ENCODE results near the gene CDC34.

Gene CDC34

DNA sequence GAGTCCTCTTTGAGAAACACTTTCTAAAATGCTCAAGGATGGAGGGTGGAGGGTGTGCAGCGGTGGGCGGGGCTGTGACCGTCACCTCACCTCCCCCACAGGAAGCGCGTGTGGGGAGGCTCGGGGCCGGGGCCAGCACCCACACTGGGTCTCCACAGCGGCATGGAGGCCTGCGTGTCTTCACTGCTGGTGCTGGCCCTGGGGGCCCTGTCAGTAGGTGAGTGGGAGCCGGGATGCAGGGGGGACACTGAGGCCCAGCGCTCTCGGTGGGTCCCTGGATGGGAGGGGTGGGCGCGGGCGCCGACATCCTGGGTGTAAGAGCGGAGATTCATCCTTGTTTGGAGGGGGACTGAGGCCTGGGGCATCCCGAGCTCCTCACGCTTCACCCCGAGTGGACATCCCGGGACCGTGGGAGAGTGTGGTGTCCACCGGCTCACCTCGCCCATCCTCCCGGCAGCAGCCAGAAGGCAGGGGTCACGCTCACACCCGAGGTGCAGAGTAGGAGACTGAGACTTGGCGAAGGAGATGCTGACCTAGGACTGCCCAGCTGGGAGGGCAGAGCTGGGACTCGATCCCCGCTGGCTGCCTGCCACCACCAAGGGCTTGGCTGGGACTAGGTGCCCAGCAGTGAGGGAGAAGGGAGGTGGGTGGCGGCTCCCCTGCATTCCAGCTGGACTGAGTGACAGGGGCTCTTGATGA is 12.5 kb downstream of the CDC34 start, which contains the start of gene GZMM:
Gene GZMM (plus strand): TSS at position 144 of the 699 bp plus-strand sequence. CDS start 19 bp downstream, at position 163.
- no peak for DNase-seq

DNA sequence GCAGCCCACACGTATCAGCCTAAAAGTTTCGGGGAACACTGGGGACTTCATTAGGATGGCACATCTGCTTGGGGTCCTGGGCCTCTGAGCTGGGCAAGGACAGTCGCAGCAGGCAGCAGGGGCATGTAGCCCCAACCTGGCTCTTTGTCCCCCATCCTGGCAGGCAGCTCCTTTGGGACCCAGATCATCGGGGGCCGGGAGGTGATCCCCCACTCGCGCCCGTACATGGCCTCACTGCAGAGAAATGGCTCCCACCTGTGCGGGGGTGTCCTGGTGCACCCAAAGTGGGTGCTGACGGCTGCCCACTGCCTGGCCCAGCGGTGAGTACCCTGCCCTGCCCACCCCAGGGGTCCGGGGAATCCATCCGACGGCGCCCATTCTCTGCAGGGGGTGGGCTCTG is 15.6 kb downstream of the CDC34 start:
- no peak for DNase-seq

DNA sequence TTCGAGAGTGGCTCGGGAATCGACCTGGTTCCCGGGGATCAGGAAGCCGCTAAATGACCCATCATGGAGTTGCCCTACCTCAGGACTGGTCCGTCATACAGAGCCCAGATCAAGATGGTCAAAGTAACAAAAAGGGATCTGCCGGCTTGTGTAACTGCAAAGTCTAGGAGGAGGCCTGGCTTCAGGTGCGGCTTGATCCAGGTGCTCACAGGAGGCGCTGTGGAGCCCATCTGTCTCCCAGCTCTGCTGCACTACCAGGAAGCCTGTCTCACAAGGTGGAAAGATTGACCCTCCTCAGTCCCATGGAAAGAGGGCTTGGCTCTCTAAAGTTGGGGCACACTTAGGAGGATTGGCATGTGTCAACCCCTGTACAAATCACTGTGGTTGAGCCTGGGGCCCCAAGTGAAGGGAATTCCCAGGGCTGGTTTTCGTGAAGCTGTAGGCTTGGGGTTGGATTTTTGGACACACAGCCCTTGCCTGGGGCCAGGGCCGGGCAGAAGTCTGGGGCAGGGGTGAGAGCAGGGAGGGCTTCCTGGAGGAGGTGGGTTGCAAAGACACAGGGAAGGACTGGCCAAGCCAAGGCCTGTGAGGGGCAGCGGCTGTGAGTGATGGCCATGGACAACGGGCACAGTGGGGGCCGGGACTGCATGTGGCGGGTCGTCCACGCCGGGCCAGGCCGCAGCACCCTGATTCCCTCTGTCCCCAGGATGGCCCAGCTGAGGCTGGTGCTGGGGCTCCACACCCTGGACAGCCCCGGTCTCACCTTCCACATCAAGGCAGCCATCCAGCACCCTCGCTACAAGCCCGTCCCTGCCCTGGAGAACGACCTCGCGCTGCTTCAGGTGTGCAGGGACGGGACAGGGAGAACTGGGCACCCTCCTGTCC is 16.5 kb downstream of the CDC34 start:
- DNase-seq = no peak

DNA sequence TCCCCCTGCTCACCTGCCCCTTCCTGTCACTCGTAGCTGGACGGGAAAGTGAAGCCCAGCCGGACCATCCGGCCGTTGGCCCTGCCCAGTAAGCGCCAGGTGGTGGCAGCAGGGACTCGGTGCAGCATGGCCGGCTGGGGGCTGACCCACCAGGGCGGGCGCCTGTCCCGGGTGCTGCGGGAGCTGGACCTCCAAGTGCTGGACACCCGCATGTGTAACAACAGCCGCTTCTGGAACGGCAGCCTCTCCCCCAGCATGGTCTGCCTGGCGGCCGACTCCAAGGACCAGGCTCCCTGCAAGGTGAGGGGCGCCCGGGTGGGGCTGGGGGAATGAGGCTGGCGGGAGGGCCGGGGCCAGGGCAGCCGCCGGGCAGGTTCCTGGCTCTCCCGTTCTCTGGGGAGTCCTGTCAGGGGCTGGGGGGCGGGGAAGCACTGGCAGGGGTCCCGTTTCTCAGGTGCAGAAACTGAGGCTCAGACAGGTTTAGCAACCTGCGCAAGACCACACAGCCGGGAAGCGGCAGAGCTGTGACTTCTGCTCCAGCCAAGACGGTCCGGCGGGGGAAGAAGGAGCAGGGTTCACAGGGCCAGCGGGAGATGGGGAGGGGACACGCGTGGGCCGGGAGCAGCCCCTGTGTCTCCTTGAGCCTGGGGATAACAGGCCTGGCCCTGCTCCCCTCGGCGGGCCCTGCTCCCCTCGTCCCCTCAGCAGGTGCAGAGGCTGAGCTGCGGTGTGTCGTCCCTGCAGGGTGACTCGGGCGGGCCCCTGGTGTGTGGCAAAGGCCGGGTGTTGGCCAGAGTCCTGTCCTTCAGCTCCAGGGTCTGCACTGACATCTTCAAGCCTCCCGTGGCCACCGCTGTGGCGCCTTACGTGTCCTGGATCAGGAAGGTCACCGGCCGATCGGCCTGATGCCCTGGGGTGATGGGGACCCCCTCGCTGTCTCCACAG is 17.6 kb downstream of the CDC34 start:
- DNase-seq = no peak

DNA sequence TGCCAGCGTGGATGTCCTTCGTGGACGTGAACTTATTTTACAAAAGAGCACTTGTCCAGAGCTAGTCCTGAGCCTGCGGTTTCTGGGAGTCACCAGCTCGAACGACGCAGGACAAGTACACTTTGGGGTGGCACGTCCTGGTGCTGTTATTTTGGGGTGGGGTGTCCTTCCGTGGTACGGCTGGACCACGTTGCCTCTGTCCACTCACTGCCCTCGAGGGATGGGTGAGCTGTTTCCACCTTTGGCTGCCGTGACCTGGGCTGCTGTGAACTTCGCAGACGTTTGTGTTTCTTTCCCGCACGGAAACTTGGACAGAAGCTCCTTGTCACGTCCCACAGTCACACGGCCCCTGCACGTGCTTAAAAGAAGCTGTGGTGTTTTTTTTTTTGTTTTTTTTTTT is 23.3 kb downstream of the CDC34 start:
- DNase-seq = no peak

DNA sequence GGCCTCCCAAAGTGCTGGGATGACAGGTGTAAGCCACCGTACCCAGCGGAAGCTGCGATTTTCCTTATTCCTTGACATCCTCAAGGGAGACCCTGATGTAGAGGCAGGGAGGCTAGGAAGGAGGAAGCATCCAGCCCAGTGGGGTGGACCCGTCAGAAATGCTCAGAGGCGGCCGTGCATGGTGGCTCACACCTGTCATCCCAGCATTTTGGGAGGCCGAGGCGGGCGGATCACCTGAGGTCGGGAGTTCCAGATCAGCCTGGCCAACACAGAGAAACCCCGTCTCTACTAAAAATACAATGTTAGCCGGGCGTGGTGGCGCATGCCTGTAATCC is 23.9 kb downstream of the CDC34 start:
- DNase-seq = no peak

DNA sequence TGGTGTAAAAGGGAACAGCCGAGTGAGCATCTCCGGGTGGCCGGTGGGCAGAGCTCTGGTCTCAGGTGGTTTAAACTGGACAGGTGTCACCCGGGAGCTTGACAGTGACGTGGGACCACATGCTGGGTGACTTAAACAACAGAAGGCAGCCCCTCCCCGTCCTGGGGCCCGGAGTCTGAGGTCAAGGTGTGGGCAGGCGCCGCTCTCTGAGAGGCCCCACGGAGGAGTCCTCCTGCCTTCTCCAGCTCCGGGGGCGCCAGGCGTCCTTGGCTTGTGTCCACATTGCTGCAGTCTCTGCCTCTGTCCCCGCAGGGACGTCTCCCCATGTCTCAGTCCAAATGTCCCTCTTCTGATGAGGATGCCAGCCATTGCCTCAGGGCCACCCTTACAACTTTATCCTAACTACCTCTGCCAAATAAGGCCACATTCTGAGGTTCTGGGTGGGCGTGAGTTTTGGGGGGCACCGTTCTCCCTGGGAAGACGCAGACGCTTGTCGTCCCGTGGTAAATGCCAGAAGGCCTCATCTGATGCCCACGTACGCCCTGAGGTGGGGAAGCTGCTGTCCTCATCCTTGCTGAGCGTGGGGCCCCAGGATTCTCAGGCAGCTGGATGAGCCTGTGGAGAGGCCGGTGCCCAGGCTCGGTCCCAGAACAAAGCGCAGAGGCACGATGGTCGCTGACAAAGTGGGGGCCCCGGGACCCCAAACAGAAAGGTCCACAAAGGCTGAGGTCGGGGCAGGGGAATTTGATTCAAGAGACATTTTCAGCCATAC is 25.2 kb downstream of the CDC34 start:
- DNase-seq = no peak

DNA sequence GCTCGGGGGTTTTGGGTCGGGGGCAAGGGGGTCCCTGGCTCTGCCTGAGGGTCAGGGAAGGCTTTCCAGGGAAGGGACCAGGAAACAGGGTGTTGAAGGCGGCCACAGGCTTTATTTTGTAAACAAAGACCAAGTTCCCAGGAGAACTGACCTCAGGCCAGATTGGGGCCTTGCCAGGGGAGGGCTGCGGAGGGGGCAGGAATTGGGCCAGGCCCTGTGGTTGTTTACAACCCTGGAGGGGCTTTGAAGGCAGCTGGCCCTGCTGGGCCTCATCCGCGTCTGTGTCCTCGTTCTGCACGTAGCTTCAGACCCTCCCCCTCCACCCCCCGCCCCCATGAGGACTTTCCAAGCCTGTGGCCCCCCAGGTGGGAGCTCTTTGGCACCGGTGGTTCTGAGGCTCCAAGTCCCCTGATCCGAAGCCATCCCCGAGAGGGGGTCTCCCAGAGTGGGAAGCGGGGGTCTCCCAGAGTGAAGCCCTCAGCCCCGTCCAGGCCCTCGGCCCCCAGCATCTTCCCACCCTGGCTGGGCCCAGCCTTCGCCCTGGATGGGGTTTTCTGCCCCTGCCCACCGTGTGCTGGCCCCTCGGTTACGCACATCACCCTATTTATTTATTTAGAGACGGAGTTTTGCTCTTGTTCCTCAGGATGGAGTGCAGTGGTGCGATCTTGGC is 27.3 kb downstream of the CDC34 start:
- no peak for DNase-seq

DNA sequence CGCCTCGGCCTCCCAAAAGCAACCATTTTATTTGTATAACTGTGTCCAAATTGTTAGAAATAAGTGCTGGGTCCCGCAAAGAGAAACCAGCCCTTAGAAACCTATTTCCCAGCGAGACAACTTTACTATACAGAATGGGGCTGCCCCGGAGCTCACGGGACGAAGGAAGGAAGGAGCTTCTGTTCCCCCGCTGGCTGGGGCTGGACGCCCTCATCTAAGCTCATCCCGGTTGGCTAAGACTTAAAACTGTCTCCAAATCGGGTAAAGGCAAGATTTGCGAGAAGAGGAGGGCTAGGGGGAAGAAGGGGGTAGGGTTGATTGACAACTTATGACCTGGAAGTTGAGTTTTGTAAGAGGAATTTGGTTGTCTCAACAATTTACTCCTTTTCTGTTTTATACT is 28.6 kb downstream of the CDC34 start:
- no peak for DNase-seq

DNA sequence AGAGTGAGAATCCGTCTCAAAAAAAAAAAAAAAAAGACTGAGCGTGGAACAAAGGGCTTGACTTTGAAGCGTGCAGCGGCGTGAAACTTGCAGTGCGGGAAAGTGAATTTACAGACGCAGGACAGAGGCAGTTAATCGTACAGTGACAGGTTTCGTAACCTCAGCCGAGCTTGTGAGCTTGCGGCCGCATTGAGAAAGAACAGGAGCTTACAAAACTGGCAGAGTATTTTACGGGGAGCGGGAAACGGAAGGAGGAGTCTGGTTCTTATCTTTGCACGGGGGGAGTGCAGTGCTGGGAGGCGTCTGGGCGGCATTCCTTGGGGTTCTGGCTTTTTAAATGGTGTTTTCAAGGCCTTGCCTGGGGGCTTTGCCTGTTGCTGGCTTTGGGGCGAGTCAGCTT is 34.8 kb downstream of the CDC34 start:
- DNase-seq = no peak

DNA sequence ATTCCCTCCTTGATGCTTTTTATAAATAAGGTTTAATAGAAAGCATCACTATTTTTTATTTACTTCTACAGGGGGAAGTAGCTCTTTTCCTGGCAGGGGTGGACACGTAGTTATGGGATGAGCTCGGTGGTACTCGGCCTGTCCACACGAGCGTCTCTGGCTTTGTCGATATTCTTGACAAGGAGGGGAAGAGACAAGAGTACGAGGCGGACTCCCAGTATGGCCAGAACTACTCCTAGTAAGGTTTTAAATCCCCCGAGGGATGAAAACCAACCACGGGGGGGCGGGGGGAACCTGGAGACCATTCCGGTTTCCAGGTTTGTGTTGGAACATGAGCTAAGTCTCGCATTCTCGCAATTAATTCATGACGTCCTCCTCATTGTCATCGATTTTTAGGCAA is 35.3 kb downstream of the CDC34 start:
- DNase-seq = no peak

DNA sequence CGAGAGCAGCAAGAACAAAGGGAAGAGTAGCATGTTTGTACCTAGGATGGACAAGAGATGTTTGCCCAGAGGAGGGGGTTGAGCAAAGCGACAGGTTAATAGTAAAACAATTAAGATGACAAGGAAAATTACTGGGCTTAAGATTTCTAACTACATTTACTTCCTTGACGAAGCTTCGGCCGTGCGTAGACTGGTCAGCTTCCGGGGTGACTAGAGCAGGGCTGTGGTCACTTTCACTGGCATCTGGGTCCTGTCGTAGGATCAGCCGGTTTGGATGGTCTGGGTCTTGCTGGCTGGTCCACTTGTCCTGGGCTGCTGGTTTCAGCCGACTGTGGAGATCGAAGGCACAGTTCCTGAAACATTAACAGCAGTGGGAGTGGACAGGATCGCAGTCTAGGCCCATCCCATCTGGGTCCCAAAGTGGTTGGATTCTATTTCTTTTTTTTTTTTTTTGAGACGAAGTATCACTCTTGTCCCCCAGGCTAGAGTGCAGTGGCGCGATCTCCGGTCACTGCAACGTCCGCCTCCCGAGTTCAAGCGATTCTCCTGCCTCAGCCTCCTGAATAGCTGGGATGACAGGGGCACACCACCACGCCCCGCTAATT is 35.8 kb downstream of the CDC34 start:
- DNase-seq = no peak

DNA sequence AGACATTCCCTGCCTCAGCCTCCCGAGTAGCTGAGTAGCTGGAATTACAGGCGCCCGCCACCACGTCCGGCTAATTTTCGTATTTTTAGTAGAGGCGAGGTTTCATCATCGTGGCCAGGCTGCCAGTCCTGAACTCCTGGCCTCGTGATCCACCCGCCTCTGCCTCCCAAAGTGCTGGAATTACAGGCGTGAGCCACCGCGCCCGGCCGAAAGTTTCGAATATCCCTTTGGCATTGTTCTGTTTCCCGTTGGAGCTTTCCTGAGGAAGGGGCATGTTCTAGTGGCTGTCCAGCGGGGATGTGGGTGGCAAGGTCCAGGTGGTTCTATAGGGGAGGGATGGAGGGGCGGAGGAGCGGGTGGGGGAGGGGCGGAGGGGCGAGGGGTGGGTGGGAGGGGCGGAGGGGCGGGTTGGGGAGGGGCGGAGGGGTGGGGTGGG is 38.7 kb downstream of the CDC34 start:
- DNase-seq = no peak

DNA sequence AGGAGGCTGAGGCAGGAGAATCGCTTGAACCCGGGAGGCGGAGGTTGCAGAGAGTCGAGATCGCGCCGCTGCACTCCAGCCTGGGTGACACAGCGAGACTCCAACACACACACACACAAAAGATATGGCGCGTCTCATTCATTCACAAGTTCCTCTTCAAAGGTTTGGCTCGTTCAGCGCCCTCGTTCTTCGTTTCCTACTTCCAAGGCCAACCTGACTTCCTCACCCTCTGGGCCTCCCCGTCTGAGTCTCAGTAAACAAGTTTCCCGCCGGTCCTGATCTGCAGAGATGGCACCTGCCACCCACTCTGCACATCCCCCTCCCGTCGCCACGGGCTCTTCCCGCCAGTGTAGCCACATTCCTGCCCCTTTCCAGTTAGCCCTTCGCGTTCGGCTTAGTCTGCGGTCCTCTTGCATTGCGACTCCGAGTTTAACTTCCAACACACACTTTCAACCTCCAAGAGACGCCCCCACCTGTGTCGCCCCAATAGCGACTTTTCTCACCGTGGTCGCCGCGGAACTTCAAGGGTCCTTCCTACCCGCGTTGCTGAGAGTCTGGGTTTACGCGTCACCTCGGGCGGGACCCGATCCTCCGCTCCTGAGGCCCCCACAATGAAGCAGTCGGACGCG is 39.5 kb downstream of the CDC34 start:
- peak; percentile 57 for DNase-seq

DNA sequence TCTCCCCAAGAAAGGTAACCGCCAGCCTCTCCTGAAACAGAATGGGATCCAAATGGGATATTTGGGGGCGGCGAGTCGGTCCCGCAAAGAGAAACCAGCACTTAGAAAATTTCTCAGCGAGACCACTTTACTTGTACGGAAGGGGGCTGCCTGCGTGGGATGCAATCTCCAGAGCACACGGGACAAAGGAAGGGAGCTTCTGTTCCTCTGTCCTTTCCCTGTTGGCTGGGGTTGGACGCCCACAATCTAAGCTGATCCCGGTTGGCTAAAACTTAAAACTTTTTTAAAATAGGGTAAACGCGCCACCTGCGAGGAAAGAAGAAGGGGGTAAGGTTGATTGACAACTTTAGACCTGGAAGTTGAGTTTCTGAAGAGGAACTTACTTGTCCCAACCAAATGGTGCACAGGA is 40.0 kb downstream of the CDC34 start:
- no peak for DNase-seq

DNA sequence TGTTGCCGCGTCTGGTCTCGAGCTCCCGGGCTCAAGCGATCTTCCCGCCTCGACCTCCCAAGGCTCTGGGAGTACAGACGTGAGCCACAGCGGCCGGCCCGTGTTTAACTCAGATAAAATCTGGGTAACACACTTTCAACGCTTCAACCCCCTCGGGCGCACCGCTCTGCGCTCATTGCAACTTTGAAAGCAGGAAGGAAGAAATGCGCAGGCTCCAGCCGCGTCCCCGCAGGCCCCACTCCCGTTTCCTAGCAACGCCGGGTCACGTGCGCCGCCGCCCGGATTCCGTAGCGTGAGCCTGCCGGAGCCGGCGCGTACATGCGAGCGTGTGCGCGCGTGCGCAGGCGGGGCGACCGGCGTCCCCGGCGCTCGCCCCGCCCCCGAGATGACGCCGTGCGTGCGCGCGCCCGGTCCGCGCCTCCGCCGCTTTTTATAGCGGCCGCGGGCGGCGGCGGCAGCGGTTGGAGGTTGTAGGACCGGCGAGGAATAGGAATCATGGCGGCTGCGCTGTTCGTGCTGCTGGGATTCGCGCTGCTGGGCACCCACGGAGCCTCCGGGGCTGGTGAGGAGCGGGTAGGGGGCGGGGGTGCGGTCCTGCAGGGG is 40.7 kb downstream of the CDC34 start, which contains the start of gene BSG:
Gene BSG (plus strand): TSS at position 457 of the 603 bp plus-strand sequence. CDS start 39 bp downstream, at position 496.
- DNase-seq = peak; percentile 82

DNA sequence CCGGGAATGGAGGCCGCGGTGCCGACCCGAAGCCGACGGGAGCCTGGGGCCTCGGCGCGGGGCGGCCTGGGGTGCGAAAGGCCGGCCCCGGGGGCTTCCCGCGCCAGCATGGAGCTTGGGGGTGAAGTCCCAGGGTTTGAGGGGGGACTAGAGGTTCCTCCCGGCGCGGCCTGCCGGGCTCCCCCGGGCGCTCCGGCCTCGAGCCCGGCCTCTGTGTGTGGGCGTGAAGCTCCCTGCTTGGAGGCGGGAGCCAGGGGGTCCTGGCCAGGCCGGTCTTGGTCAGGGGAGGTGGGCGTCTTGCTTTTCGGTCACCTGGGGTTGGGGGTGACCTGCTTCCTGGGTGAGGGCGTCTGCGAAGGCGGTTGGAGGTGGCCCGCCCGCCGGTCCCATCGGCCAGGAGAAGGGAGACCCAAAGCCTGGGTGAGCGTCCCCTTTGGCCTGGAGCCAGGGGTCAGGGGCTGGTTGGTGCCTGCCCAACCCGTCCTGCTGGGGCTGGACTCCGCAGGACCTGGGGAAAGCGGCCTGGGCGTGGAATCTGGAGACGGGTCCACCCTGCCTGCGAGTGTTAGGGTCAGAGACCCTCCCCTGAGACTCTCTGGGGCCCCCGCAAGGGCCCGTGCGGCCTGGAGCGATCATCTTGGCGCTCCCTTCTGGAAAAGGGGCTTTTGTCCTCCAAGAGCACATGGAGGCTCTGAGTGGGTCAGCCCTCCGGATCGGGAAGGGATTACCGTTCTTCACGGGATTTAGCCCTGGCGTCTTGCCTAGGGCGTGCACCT is 41.4 kb downstream of the CDC34 start:
- DNase-seq = no peak

DNA sequence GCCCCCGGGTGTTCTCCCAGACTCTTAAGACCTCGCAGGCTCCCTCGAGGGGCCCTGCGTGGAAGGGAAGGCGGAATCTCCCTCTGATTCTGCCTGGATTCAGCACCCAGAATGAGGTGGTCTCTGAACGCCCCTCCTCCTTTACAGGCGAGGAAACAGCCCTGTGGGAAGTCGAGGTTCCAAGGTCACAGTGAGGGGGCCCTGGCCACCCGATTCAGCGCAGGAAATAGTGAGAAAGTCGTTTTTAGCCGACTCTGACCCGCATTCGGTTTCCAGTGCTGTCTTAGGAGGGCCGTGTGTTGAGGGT is 41.9 kb downstream of the CDC34 start:
- no peak for DNase-seq

DNA sequence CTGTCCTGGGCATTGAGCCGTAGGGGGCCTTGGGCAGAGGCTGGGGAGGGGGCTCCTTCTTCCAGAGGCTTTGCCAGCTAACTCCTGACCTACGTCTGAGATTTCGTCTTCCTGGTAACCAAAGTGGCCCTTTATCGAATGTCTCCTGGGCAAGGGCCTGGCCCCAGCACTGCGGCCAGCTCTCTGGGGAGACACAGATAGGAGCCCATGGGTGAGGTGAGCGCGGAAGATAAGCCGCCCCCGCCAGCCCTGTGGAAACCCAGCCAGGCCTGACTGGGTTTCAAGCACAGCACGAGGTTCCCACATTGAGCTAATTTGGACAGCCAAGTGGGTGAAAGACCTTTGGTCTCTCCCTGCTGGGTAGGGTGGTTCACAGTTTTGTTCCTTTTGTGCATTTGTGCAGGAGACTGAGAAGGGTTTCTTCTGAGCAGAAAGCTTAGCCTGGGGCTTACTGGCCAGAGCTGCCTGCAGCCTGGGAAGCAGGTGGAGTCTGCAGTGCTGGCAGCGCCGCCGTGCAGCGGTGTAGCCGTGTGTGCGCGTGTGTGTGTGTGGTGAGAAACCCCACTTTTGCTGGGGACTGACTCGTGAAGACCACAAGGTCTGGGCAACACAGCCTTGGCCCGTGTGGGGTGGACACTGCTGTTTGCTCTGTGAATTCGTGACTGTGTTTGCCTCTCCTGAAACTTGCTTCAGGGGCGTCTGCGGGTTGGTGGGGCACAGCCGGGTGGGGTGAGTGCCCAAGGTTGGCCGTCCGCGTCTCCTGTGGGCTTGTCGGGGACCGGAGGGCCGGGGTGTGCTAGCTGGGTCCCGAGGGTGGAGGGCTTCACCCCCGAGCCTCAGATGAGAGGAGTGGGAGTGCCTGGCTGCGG is 43.3 kb downstream of the CDC34 start:
- no peak for DNase-seq
